Activated T-cell treated with anti-CD3 and anti-CD28 coated beads, Interleukin-2, amount 50 U/mL, for 4 hours (primary cell): ENCODE results near the gene MAPT. TPM values are rescaled to one million over a fixed set of nuclear protein-coding genes. Genes with fewer than 3 reads are reported as not detected.

ENCODE experiments used
- ATAC-seq, 2 donors: fragments of 200-7000 bp; cut with Tn5 transposase; one replicate each; pipeline ENCODE4 v1.10.0; 2021
- DNase-seq: peaks from one replicate; pipeline ENCODE4 v3.0.0-alpha.2; 2020
- H3K27me3 Mint-ChIP-seq: one replicate; pipeline ENCODE4 v1.8.0; 2021; ENCODE audit warnings: low read depth, mixed read lengths
- H3K36me3 Mint-ChIP-seq: one replicate; pipeline ENCODE4 v1.8.0; 2022; ENCODE audit warnings: mixed read lengths; ENCODE audit not compliant: insufficient read depth
- H3K4me1 Mint-ChIP-seq: one replicate; pipeline ENCODE4 v1.8.0; 2021; ENCODE audit warnings: low read depth, mixed read lengths
- H3K4me3 Mint-ChIP-seq: one replicate; pipeline ENCODE4 v1.8.0; 2021; ENCODE audit warnings: mild to moderate bottlenecking, moderate library complexity, mixed read lengths
- H3K9me3 Mint-ChIP-seq: one replicate; pipeline ENCODE4 v1.8.0; 2021; ENCODE audit warnings: mixed read lengths
- total RNA-seq, 3 donors: library from RNA; stranded (reverse); gene quantifications; one replicate each; pipeline ENCODE4 v1.2.1, GENCODE V29; 2021

The MAPT gene
- total RNA-seq, 3 donors from 2014 or later: 1.3 to 1.8 (median 1.8) TPM

DNA sequence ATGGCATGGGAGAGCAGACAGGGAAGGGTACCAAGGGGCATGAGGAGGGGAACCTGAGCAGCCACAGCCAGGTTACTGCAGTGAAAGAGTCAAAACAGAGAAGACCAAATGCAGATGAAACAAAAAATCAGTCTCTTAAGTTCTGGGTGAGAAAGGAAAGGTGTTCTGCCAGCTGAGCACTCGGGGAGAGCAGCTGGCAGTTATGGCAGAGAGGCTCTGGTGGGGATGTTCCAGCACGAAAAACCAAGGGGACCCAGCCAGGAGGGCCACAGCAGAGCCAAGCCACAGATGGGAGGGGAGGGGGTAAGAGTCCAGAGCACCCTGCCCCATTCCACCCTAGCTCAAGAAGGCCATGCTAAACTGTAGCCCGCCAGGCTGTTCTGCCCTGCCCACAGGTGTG, 136.4 kb downstream of the MAPT start:
- no peaks in the 10 kb centered on the region for H3K9me3 Mint-ChIP-seq
- peaks cover 27% of the 10 kb centered on the region for H3K36me3 Mint-ChIP-seq
- DNase-seq: no peak
- peaks cover 19% of the 10 kb centered on the region for H3K4me1 Mint-ChIP-seq
- ATAC-seq: no peak
- no peak overlapping the region for H3K4me3 Mint-ChIP-seq
- H3K27me3 Mint-ChIP-seq: no peaks in the 10 kb centered on the region

DNA sequence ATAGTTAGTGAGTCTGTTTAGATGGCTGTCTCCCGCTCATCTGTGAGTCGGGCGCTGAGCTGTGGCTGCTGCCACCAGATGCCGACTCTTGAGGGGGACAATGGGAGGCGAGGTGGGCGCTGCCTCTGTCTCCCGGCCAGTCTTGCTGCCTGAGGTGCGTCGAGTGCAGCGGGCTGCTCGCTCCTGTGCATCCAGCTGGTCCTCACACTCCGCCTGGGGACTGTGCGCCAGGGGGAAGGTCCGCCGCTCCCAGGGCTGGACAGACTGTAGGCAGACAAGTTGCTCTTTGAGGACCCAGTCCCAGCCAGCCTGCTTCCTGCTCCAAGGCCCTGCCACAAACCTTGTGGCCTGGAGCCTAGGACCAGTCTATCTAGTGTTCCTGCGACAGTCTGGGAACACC, 137.1 kb downstream of the MAPT start:
- ATAC-seq (no peak), DNase-seq (no peak)
- H3K4me3 Mint-ChIP-seq: no peak overlapping the region
- H3K4me1 Mint-ChIP-seq: peaks cover 19% of the 10 kb centered on the region
- no peaks in the 10 kb centered on the region for H3K27me3 Mint-ChIP-seq
- peaks cover 32% of the 10 kb centered on the region for H3K36me3 Mint-ChIP-seq
- H3K9me3 Mint-ChIP-seq: no peaks in the 10 kb centered on the region

- Mint-ChIP-seq H3K4me1 (peaks cover 19% of the 10 kb centered on the region), H3K9me3 (no peaks in the 10 kb centered on the region), H3K27me3 (no peaks in the 10 kb centered on the region), H3K4me3 (no peak overlapping the region), H3K36me3 (peaks cover 34% of the 10 kb centered on the region)
- DNase-seq: no peak
- no peak for ATAC-seq
These were observed 137.6 kb downstream of the MAPT start for GRCh38 chr17:46031920-46032319.

- peaks cover 18% of the 10 kb centered on the region for H3K4me1 Mint-ChIP-seq
- no peaks in the 10 kb centered on the region for H3K27me3 Mint-ChIP-seq
- H3K4me3 Mint-ChIP-seq: no peak overlapping the region
- H3K9me3 Mint-ChIP-seq: no peaks in the 10 kb centered on the region
- ATAC-seq: no peak
- H3K36me3 Mint-ChIP-seq: peaks cover 38% of the 10 kb centered on the region
- no peak for DNase-seq
These were observed 138.6 kb downstream of the MAPT start for GRCh38 chr17:46032909-46033308.

- DNase-seq: no peak
- H3K36me3 Mint-ChIP-seq: peaks cover 42% of the 10 kb centered on the region
- H3K9me3 Mint-ChIP-seq: no peaks in the 10 kb centered on the region
- no peak for ATAC-seq
- H3K27me3 Mint-ChIP-seq: no peaks in the 10 kb centered on the region
- peaks cover 15% of the 10 kb centered on the region for H3K4me1 Mint-ChIP-seq
- no peak overlapping the region for H3K4me3 Mint-ChIP-seq
These were observed 139.0 kb downstream of the MAPT start for GRCh38 chr17:46033392-46033791.

- no peaks in the 10 kb centered on the region for H3K27me3 Mint-ChIP-seq
- no peak overlapping the region for H3K4me3 Mint-ChIP-seq
- no peak for ATAC-seq
- no peak for DNase-seq
- H3K4me1 Mint-ChIP-seq: peaks cover 8% of the 10 kb centered on the region
- peaks cover 48% of the 10 kb centered on the region for H3K36me3 Mint-ChIP-seq
- no peaks in the 10 kb centered on the region for H3K9me3 Mint-ChIP-seq
These were observed 140.9 kb downstream of the MAPT start for GRCh38 chr17:46035112-46035818.

DNA sequence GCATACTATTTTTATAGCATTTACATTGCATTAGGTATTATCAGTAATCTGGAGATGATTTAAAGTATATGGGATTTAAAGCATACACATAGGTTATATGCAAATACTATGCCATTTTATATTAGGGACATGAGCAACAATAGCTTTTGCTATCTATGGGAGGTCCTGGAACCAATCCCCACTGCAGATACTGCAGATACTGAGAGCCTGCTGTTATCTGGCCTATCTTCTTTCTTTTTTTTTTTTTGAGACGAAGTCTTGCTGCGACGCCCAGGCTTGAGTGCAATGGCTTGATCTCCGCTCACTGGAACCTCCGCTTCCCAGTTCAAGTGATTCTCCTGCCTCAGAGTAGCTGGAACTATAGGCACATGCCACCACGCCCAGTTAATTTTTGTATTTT, 142.1 kb downstream of the MAPT start:
- no peaks in the 10 kb centered on the region for H3K27me3 Mint-ChIP-seq
- DNase-seq (no peak), ATAC-seq (no peak)
- H3K4me3 Mint-ChIP-seq: no peak overlapping the region
- peaks cover 46% of the 10 kb centered on the region for H3K36me3 Mint-ChIP-seq
- no peaks in the 10 kb centered on the region for H3K9me3 Mint-ChIP-seq
- peaks cover 8% of the 10 kb centered on the region for H3K4me1 Mint-ChIP-seq

DNA sequence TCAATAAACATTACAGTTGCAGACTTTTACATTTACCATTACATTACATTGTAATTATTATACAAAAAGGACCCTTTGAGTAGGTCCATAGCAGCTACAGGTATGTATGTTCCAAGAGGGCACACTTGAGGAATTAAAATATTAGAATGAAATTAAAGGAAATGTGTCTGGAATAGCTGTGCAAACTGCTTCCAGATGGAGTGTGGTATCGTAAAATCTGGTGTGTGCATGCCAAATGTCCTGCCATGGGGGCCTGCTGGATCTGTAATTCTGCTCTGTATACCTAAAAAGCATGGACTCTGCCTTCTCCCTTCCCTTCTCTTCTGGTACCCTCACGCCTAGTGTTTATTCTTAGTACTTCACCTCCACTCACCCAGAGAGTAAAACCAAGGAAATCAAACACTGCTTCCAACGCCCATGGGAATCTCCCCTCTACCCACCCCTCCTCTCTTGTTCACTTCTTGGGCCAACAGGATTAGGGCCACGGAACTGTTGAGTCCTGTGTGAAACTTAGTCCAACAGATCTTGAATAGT, 143.4 kb downstream of the MAPT start:
- peaks cover 44% of the 10 kb centered on the region for H3K36me3 Mint-ChIP-seq
- ATAC-seq (no peak), DNase-seq (no peak)
- H3K4me3 Mint-ChIP-seq: no peak overlapping the region
- H3K4me1 Mint-ChIP-seq: peaks cover 8% of the 10 kb centered on the region
- no peaks in the 10 kb centered on the region for H3K27me3 Mint-ChIP-seq
- no peaks in the 10 kb centered on the region for H3K9me3 Mint-ChIP-seq

- peaks cover 48% of the 10 kb centered on the region for H3K36me3 Mint-ChIP-seq
- H3K4me1 Mint-ChIP-seq: peaks cover 8% of the 10 kb centered on the region
- H3K27me3 Mint-ChIP-seq: no peaks in the 10 kb centered on the region
- no peak for DNase-seq
- H3K9me3 Mint-ChIP-seq: no peaks in the 10 kb centered on the region
- H3K4me3 Mint-ChIP-seq: no peak overlapping the region
- no peak for ATAC-seq
These were observed 144.1 kb downstream of the MAPT start for GRCh38 chr17:46038414-46038813.

DNA sequence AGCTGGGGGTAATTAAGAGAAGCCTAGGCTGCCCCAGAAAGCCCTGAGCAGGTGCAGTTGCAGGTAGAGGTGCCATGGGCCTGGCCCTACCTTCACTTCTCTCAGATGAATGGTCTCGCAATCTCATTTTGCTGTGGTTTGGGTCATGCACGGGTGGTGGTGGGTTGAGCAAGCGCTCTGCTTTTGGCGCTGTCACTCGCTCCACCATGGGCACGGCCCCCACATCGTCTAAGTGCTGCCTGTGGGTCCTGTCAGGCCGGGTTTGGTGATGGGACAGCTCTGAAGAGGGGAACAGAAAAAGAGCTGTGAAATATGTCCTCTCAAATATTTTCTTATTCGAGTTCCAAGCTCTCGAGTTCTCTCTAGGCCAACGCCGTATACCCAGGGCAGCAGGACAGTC, 144.6 kb downstream of the MAPT start:
- Mint-ChIP-seq H3K36me3 (peaks cover 52% of the 10 kb centered on the region), H3K9me3 (no peaks in the 10 kb centered on the region), H3K27me3 (no peaks in the 10 kb centered on the region), H3K4me1 (peaks cover 8% of the 10 kb centered on the region), H3K4me3 (no peak overlapping the region)
- DNase-seq (no peak), ATAC-seq (no peak)

DNA sequence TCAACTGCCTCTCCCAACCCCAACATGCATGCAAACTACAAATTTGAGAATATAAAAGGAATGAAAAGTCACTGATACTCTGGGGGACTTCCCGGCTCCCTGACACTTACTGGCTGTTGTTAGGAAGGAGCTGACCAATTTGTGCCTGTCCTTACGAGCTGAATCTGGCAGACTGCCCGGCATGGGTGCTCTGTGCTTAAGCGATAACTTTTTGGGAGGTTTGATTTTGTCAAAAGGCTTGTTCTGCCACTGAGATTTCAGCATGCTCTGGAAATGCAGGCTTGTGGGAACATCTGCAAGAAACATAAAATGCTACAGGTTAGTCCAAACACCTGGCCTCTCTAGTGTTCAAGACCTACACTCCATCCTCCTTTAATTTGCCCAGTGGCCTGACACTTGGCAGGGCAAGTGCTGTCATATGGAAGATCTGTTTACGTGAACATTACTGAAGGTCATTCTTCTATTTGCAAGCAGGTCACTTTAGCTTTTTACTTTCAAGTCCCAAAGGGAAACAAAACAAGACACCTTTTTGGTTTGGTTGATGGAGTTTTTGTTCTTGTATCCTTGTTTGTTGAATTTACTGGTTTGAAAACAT, 145.3 kb downstream of the MAPT start:
- H3K4me3 Mint-ChIP-seq: no peak overlapping the region
- ATAC-seq (no peak), DNase-seq (no peak)
- H3K27me3 Mint-ChIP-seq: no peaks in the 10 kb centered on the region
- peaks cover 46% of the 10 kb centered on the region for H3K36me3 Mint-ChIP-seq
- no peaks in the 10 kb centered on the region for H3K9me3 Mint-ChIP-seq
- H3K4me1 Mint-ChIP-seq: peaks cover 11% of the 10 kb centered on the region

GRCh38 chr17:46042246-46042645, 147.9 kb downstream of the MAPT start:
- no peaks in the 10 kb centered on the region for H3K9me3 Mint-ChIP-seq
- H3K36me3 Mint-ChIP-seq: peaks cover 38% of the 10 kb centered on the region
- DNase-seq: no peak
- ATAC-seq: no peak
- no peaks in the 10 kb centered on the region for H3K27me3 Mint-ChIP-seq
- peaks cover 16% of the 10 kb centered on the region for H3K4me1 Mint-ChIP-seq
- H3K4me3 Mint-ChIP-seq: no peak overlapping the region

- H3K9me3 Mint-ChIP-seq: no peaks in the 10 kb centered on the region
- no peaks in the 10 kb centered on the region for H3K27me3 Mint-ChIP-seq
- ATAC-seq: no peak
- no peak overlapping the region for H3K4me3 Mint-ChIP-seq
- peaks cover 39% of the 10 kb centered on the region for H3K36me3 Mint-ChIP-seq
- DNase-seq: no peak
- H3K4me1 Mint-ChIP-seq: peaks cover 15% of the 10 kb centered on the region
These were observed 148.6 kb downstream of the MAPT start for GRCh38 chr17:46042925-46043324.

GRCh38 chr17:46043606-46044005, 149.3 kb downstream of the MAPT start:
- Mint-ChIP-seq H3K4me1 (peaks cover 14% of the 10 kb centered on the region), H3K36me3 (peaks cover 37% of the 10 kb centered on the region), H3K9me3 (no peaks in the 10 kb centered on the region), H3K27me3 (no peaks in the 10 kb centered on the region), H3K4me3 (no peak overlapping the region)
- no peak for DNase-seq
- no peak for ATAC-seq

- ATAC-seq (peak; percentile 58 to 65), DNase-seq (peak; percentile 48)
- Mint-ChIP-seq H3K9me3 (no peaks in the 10 kb centered on the region), H3K27me3 (no peaks in the 10 kb centered on the region), H3K4me3 (no peak overlapping the region), H3K36me3 (peaks cover 32% of the 10 kb centered on the region), H3K4me1 (peaks cover 14% of the 10 kb centered on the region)
These were observed 150.1 kb downstream of the MAPT start for GRCh38 chr17:46044286-46044928.
